SW 1271 (cell line): Measurements from ENCODE around the gene NOP16.

ENCODE experiments used
- DNase-seq, 2 experiments: peaks; one replicate each; lab custom pipeline; 2025; lab: John Stamatoyannopoulos, UW

The NOP16 gene

GRCh38 chr5:176388444-176389134 lies at the start of gene NOP16, which contains the start of gene HIGD2A:
Gene NOP16 (minus strand): TSS chr5:176388598. CDS start chr5:176388539, 59 bp downstream.
Gene HIGD2A (plus strand): TSS chr5:176388751. CDS start chr5:176388820, 69 bp downstream.
- DNase-seq: peak; percentile 99 to 100

- peak; percentile 80 to 96 for DNase-seq
Measured at GRCh38 chr5:176436656-176437055, 48.3 kb upstream of the NOP16 start.

GRCh38 chr5:176432707-176433106 lies 44.3 kb upstream of the NOP16 start:
- DNase-seq: no peak

- DNase-seq: no peak
Measured at GRCh38 chr5:176429972-176430371, 41.6 kb upstream of the NOP16 start.

GRCh38 chr5:176427971-176428370 lies 39.6 kb upstream of the NOP16 start:
- DNase-seq: peak in 1 of 2 experiments; percentile 44

- DNase-seq: no peak
Measured at GRCh38 chr5:176426876-176427275, 38.5 kb upstream of the NOP16 start.

GRCh38 chr5:176425791-176426190 lies 37.4 kb upstream of the NOP16 start:
- DNase-seq: no peak

GRCh38 chr5:176425138-176425537 lies 36.7 kb upstream of the NOP16 start:
- DNase-seq: no peak

- DNase-seq: no peak
Measured at GRCh38 chr5:176424181-176424580, 35.8 kb upstream of the NOP16 start.

- DNase-seq: no peak
Measured at GRCh38 chr5:176420972-176421544, 32.7 kb upstream of the NOP16 start.

GRCh38 chr5:176420086-176420485 lies 31.7 kb upstream of the NOP16 start:
- no peak for DNase-seq

- DNase-seq: no peak
Measured at GRCh38 chr5:176418251-176418650, 29.9 kb upstream of the NOP16 start.

- DNase-seq: no peak
Measured at GRCh38 chr5:176416965-176417364, 28.6 kb upstream of the NOP16 start.

GRCh38 chr5:176415952-176416924 lies 27.8 kb upstream of the NOP16 start, which contains the start of gene CLTB:
Gene CLTB (minus strand): TSS chr5:176416539. CDS start chr5:176416363, 176 bp downstream.
- DNase-seq: peak; percentile 75 to 89

GRCh38 chr5:176415240-176415951 lies 27.0 kb upstream of the NOP16 start:
- no peak for DNase-seq

- no peak for DNase-seq
Measured at GRCh38 chr5:176414704-176415103, 26.3 kb upstream of the NOP16 start.

GRCh38 chr5:176413709-176414191 lies 25.4 kb upstream of the NOP16 start:
- DNase-seq: no peak

GRCh38 chr5:176413255-176413565 lies 24.8 kb upstream of the NOP16 start:
- no peak for DNase-seq

GRCh38 chr5:176412517-176413254 lies 24.3 kb upstream of the NOP16 start:
- DNase-seq: no peak

GRCh38 chr5:176410486-176411180 lies 22.2 kb upstream of the NOP16 start:
- DNase-seq: no peak
